H9 (cell line): ENCODE measurements around the gene IGSF22. TPM values are rescaled to one million over a fixed set of nuclear protein-coding genes. Genes with fewer than 3 reads are reported as not detected.

ENCODE experiments used
- DNase-seq: peaks from one replicate; pipeline ENCODE4 v3.0.0-alpha.2; 2017
- H2AFZ ChIP-seq: one replicate; pipeline ENCODE4 v1.6.1; 2013; ENCODE audit warnings: mild to moderate bottlenecking, low read length, control low read depth, moderate library complexity
- H2AK5ac ChIP-seq: 2 replicates; pipeline ENCODE4 v1.6.1; 2013; ENCODE audit warnings: low read length, control low read depth, mixed read lengths; ENCODE audit not compliant: insufficient read length
- H2BK120ac ChIP-seq: one replicate; pipeline ENCODE4 v1.6.1; 2013; ENCODE audit warnings: low read depth, mild to moderate bottlenecking, low read length, control low read depth, inconsistent platforms; ENCODE audit not compliant: poor library complexity, severe bottlenecking
- H2BK12ac ChIP-seq: 2 replicates; pipeline ENCODE4 v1.6.1; 2013; ENCODE audit warnings: low read length, control low read depth, mixed read lengths, low read depth; ENCODE audit not compliant: insufficient read length
- H2BK15ac ChIP-seq: 2 replicates; pipeline ENCODE4 v1.6.1; 2013; ENCODE audit warnings: low read depth, low read length, control low read depth
- H2BK20ac ChIP-seq: one replicate; pipeline ENCODE4 v1.6.1; 2013; ENCODE audit warnings: low read depth, mild to moderate bottlenecking, low read length, control low read depth, inconsistent platforms; ENCODE audit not compliant: poor library complexity, severe bottlenecking
- H2BK5ac ChIP-seq: 2 replicates; pipeline ENCODE4 v1.6.1; 2013; ENCODE audit warnings: low read length, control low read depth, mixed read lengths; ENCODE audit not compliant: insufficient read length
- H3K14ac ChIP-seq: 2 replicates; pipeline ENCODE4 v1.6.1; 2013; ENCODE audit warnings: low read length, control low read depth; ENCODE audit not compliant: insufficient read depth
- H3K18ac ChIP-seq: 2 replicates; pipeline ENCODE4 v1.6.1; 2013; ENCODE audit warnings: low read depth, mild to moderate bottlenecking, mixed read lengths, low read length, control low read depth; ENCODE audit not compliant: insufficient read length
- H3K23ac ChIP-seq: 2 replicates; pipeline ENCODE4 v1.6.1; 2013; ENCODE audit warnings: low read length, control low read depth, mixed read lengths, low read depth; ENCODE audit not compliant: insufficient read length
- H3K23me2 ChIP-seq: 2 replicates; pipeline ENCODE4 v1.6.1; 2013; ENCODE audit warnings: low read depth, mild to moderate bottlenecking, mixed read lengths, low read length, control low read depth; ENCODE audit not compliant: insufficient read length, poor library complexity, severe bottlenecking
- H3K27ac ChIP-seq: 2 replicates; pipeline ENCODE4 v1.5.1; 2013; ENCODE audit warnings: low read length, control low read depth, mixed read lengths, low read depth; ENCODE audit not compliant: insufficient read length
- H3K27me3 ChIP-seq: 2 replicates; pipeline ENCODE4 v1.6.1; 2013; ENCODE audit warnings: low read length, control low read depth, inconsistent platforms; ENCODE audit not compliant: insufficient read depth
- H3K4ac ChIP-seq: 2 replicates; pipeline ENCODE4 v1.6.1; 2013; ENCODE audit warnings: low read depth, mild to moderate bottlenecking, control low read depth, inconsistent platforms, low read length, moderate library complexity
- H3K4me1 ChIP-seq: 2 replicates; pipeline ENCODE4 v1.6.1; 2013; ENCODE audit warnings: low read length, control low read depth, inconsistent platforms; ENCODE audit not compliant: insufficient read depth
- H3K4me2 ChIP-seq: 2 replicates; pipeline ENCODE4 v1.6.1; 2013; ENCODE audit warnings: low read length, control low read depth, mixed read lengths; ENCODE audit not compliant: insufficient read length, insufficient read depth
- H3K56ac ChIP-seq: 2 replicates; pipeline ENCODE4 v1.6.1; 2013; ENCODE audit warnings: low read depth, mild to moderate bottlenecking, mixed read lengths, low read length, control low read depth; ENCODE audit not compliant: insufficient read length
- H3K79me1 ChIP-seq: 2 replicates; pipeline ENCODE4 v1.6.1; 2013; ENCODE audit warnings: low read depth, mild to moderate bottlenecking, moderate library complexity, low read length, control low read depth, inconsistent platforms; ENCODE audit not compliant: insufficient read depth, poor library complexity, severe bottlenecking
- H3K79me2 ChIP-seq: 2 replicates; pipeline ENCODE4 v1.6.1; 2013; ENCODE audit warnings: low read length, control low read depth, inconsistent platforms; ENCODE audit not compliant: insufficient read depth
- H3K9ac ChIP-seq: 2 replicates; pipeline ENCODE4 v1.6.1; 2013; ENCODE audit warnings: low read length, control low read depth, mixed read lengths; ENCODE audit not compliant: insufficient read length; ENCODE audit errors: extremely low read depth
- H3K9me3 ChIP-seq: one replicate; pipeline ENCODE4 v1.6.1; 2013; ENCODE audit warnings: low read depth, low read length, inconsistent platforms; ENCODE audit not compliant: control insufficient read depth
- H3T11ph ChIP-seq: one replicate; pipeline ENCODE4 v1.6.1; 2013; ENCODE audit warnings: mild to moderate bottlenecking, low read length, control low read depth, inconsistent platforms
- H4K20me1 ChIP-seq: one replicate; pipeline ENCODE4 v1.6.1; 2013; ENCODE audit not compliant: control insufficient read depth, insufficient read length, insufficient read depth
- H4K5ac ChIP-seq: 2 replicates; pipeline ENCODE4 v1.6.1; 2013; ENCODE audit warnings: low read depth, mild to moderate bottlenecking, mixed read lengths, low read length, control low read depth; ENCODE audit not compliant: insufficient read length
- H4K8ac ChIP-seq: replicated peaks from 2 replicates; pipeline ENCODE4 v1.6.1; 2013; ENCODE audit warnings: low read length, control low read depth, mixed read lengths, low read depth; ENCODE audit not compliant: insufficient read length
- H4K91ac ChIP-seq: 2 replicates; pipeline ENCODE4 v1.6.1; 2013; ENCODE audit warnings: low read depth, mild to moderate bottlenecking, moderate library complexity, mixed read lengths, low read length, control low read depth; ENCODE audit not compliant: insufficient read length
- H3K27ac Mint-ChIP-seq, 3 experiments: 2 replicates in 2 of 3; 3 replicates in 1 of 3; pipeline ENCODE4 v1.8.0; 2020 to 2021; ENCODE audit warnings: mixed read lengths in 3 of 3, mild to moderate bottlenecking in 1 of 3, moderate library complexity in 1 of 3
- H3K27me3 Mint-ChIP-seq: 2 replicates; pipeline ENCODE4 v1.8.0; 2021; ENCODE audit warnings: low read depth, mild to moderate bottlenecking, moderate library complexity, mixed read lengths
- H3K36me3 Mint-ChIP-seq, 3 experiments: 2 replicates in 2 of 3; 3 replicates in 1 of 3; pipeline ENCODE4 v1.8.0; 2020 to 2021; ENCODE audit warnings: low read depth in 3 of 3, mixed read lengths in 3 of 3; ENCODE audit not compliant: insufficient read depth in 1 of 3
- H3K4me1 Mint-ChIP-seq, 2 experiments: 2 replicates each; pipeline ENCODE4 v1.8.0; 2020; ENCODE audit warnings: mixed read lengths in 2 of 2
- H3K4me3 Mint-ChIP-seq, 2 experiments: 2 replicates in 1 of 2; 3 replicates in 1 of 2; pipeline ENCODE4 v1.8.0; 2020 to 2021; ENCODE audit warnings: mild to moderate bottlenecking in 2 of 2, mixed read lengths in 2 of 2, moderate library complexity in 1 of 2
- H3K9me3 Mint-ChIP-seq, 2 experiments: 2 replicates in 1 of 2; 3 replicates in 1 of 2; pipeline ENCODE4 v1.8.0; 2020; ENCODE audit warnings: mild to moderate bottlenecking in 2 of 2, mixed read lengths in 2 of 2, moderate library complexity in 1 of 2
- WGBS: extraction: QIAGEN DNeasy Blood & Tissue Kit; methylation state at CpG from one replicate; pipeline ENCODE4 v1.1.7; 2013; ENCODE audit warnings: missing lambda C conversion rate, low lambda C conversion rate, mixed read lengths; ENCODE audit not compliant: insufficient read length; ENCODE audit errors: extremely low coverage; 5-methylcytosine and 5-hydroxymethylcytosine counted together
- total RNA-seq: library from RNA; stranded (reverse); gene quantifications from 2 replicates; pipeline ENCODE4 v1.2.1, GENCODE V29; 2021
- TF ChIP-seq, protein P1 (sequence below): fragments of 200-600 bp; sonication (generic); conservative IDR thresholded peaks from 3 replicates; pipeline ENCODE4 v1.8.0; 2021; ENCODE audit warnings: antibody characterized with exemption, mild to moderate bottlenecking

Gene IGSF22
- total RNA-seq, 1 experiment from 2014 or later: 0.35 TPM

DNA sequence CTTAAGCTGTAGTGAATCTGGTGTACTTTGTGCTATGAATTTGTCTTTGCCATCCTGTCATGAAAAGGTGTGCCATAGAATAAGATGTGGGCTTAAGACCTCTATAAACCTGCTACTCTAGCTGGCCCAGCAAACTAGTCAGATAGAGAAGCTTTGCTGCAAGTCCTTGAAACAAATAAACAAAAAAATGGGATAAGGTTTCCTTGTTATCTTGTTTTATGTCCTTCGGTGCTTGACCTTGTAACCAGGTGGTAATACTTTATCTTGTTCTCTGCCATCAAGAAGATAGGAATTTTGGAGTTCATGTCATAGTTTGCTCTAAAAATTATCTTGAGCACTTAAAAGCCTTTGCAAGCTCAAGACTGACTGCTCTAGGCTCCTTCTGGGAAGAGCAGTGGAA lies 41.7 kb downstream of the IGSF22 start:
- Histone ChIP-seq H2AK5ac (no peak overlapping the region), H2AFZ (no peak overlapping the region)
- no peaks in the 10 kb centered on the region; the same call in 1 of the 2 replicates for H3K27me3 Mint-ChIP-seq

More for the DNA sequence above, 41.7 kb downstream of the IGSF22 start:
- H3T11ph ChIP-seq: no peak overlapping the region
- no peak overlapping the region for H3K4ac ChIP-seq
- no peak overlapping the region for H2BK15ac ChIP-seq
- no peak overlapping the region for H2BK12ac ChIP-seq
- no peaks in the 10 kb centered on the region for H3K9me3 Mint-ChIP-seq
- H3K27ac Mint-ChIP-seq: no peak overlapping the region
- H3K36me3 Mint-ChIP-seq: no peaks in the 10 kb centered on the region
- no peak overlapping the region for H2BK20ac ChIP-seq
- no peaks in the 10 kb centered on the region for H3K79me1 ChIP-seq
- no peaks in the 10 kb centered on the region for H3K4me1 ChIP-seq
- no peak overlapping the region for H3K4me3 Mint-ChIP-seq
- H3K18ac ChIP-seq: no peak overlapping the region
- H4K8ac ChIP-seq: no peak overlapping the region
- peaks cover 0 to 8% of the 10 kb centered on the region in 2 experiments; a peak in 2 of 4 replicates for H3K4me1 Mint-ChIP-seq
- H3K9me3 ChIP-seq: no peaks in the 10 kb centered on the region
- no peak overlapping the region for H4K5ac ChIP-seq
- H3K27ac ChIP-seq: no peak overlapping the region
- H3K27me3 ChIP-seq: no peaks in the 10 kb centered on the region
- H3K14ac ChIP-seq: no peak overlapping the region
- H3K56ac ChIP-seq: no peak overlapping the region
- no CpG with 5 or more reads among the region's 1 CpG for WGBS
- no peak overlapping the region for H3K9ac ChIP-seq
- no peak overlapping the region for H2BK120ac ChIP-seq
- H3K23me2 ChIP-seq: no peaks in the 10 kb centered on the region
- H3K23ac ChIP-seq: no peak overlapping the region
- no peak overlapping the region for H4K91ac ChIP-seq
- no peaks in the 10 kb centered on the region for H3K79me2 ChIP-seq
- no peak overlapping the region for H3K4me2 ChIP-seq
- DNase-seq: no peak
- TF ChIP-seq, protein P1, sequence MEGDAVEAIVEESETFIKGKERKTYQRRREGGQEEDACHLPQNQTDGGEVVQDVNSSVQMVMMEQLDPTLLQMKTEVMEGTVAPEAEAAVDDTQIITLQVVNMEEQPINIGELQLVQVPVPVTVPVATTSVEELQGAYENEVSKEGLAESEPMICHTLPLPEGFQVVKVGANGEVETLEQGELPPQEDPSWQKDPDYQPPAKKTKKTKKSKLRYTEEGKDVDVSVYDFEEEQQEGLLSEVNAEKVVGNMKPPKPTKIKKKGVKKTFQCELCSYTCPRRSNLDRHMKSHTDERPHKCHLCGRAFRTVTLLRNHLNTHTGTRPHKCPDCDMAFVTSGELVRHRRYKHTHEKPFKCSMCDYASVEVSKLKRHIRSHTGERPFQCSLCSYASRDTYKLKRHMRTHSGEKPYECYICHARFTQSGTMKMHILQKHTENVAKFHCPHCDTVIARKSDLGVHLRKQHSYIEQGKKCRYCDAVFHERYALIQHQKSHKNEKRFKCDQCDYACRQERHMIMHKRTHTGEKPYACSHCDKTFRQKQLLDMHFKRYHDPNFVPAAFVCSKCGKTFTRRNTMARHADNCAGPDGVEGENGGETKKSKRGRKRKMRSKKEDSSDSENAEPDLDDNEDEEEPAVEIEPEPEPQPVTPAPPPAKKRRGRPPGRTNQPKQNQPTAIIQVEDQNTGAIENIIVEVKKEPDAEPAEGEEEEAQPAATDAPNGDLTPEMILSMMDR: no peak
- no peaks in the 10 kb centered on the region for H4K20me1 ChIP-seq
- no peak overlapping the region for H2BK5ac ChIP-seq
